Activated T-helper 2 cell treated with anti-CD3 and anti-CD28 coated beads, Interferon-gamma antibody, Interleukin-2, Interleukin-4, amounts not matched to agents 10 μg/mL and 5 μg/mL and 100 μg/mL, durations not matched to agents 14 hours and 24 hours and 36 hours (primary cell): ENCODE data around the gene LCE1A. TPM values are rescaled to one million over a fixed set of nuclear protein-coding genes. Genes with fewer than 3 reads are reported as not detected.

Experiments used
- DNase-seq: peaks from one replicate; pipeline ENCODE4 v3.0.0; 2021; ENCODE audit warnings: low spot score
- H3K27ac Mint-ChIP-seq: one replicate; pipeline ENCODE4 v1.8.0; 2021; ENCODE audit warnings: mixed read lengths
- H3K27me3 Mint-ChIP-seq: one replicate; pipeline ENCODE4 v1.8.0; 2021; ENCODE audit warnings: low read depth, mixed read lengths
- H3K36me3 Mint-ChIP-seq: one replicate; pipeline ENCODE4 v1.8.0; 2021; ENCODE audit warnings: low read depth, mixed read lengths
- H3K4me1 Mint-ChIP-seq: one replicate; pipeline ENCODE4 v1.8.0; 2021; ENCODE audit warnings: low read depth, mixed read lengths
- H3K4me3 Mint-ChIP-seq: one replicate; pipeline ENCODE4 v1.8.0; 2021; ENCODE audit warnings: low read depth, mild to moderate bottlenecking, moderate library complexity, mixed read lengths
- H3K9me3 Mint-ChIP-seq: one replicate; pipeline ENCODE4 v1.8.0; 2021; ENCODE audit warnings: mixed read lengths
- intact Hi-C: fragments of 100-400 bp; cut with micrococcal nuclease; formaldehyde crosslinking; loops from one replicate; pipeline ENCODE4 v1.15.1; 2023
- total RNA-seq: library from RNA; stranded (reverse); gene quantifications from 2 replicates; pipeline ENCODE4 v1.2.3, GENCODE V29; 2022

The LCE1A gene, protein sequence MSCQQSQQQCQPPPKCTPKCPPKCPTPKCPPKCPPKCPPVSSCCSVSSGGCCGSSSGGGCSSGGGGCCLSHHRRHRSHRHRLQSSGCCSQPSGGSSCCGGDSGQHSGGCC
- total RNA-seq: not detected in 2 replicates

- DNase-seq: no peak
- no peak within 1 kb of the TSS for H3K27ac Mint-ChIP-seq
- H3K27me3 Mint-ChIP-seq: no peaks in the 10 kb centered on the region
- H3K9me3 Mint-ChIP-seq: no peaks in the 10 kb centered on the region
- no peak within 1 kb of the TSS for H3K4me3 Mint-ChIP-seq
- intact Hi-C loops: no loop called here
- H3K36me3 Mint-ChIP-seq: no peaks in the 10 kb centered on the region
- H3K4me1 Mint-ChIP-seq: no peaks in the 10 kb centered on the region
Measured at GRCh38 chr1:152827173-152827572, at the start of gene LCE1A. LCE1A (plus strand) TSS chr1:152827473; CDS start chr1:152827473, 0 bp downstream.

- H3K4me1 Mint-ChIP-seq: no peaks in the 10 kb centered on the region
- no peaks in the 10 kb centered on the region for H3K36me3 Mint-ChIP-seq
- no peaks in the 10 kb centered on the region for H3K9me3 Mint-ChIP-seq
- intact Hi-C loops: no loop called here
- DNase-seq: no peak
- no peaks in the 10 kb centered on the region for H3K27me3 Mint-ChIP-seq
- H3K27ac Mint-ChIP-seq: no peak overlapping the region
- no peak overlapping the region for H3K4me3 Mint-ChIP-seq
Measured at GRCh38 chr1:152777510-152778137, 49.6 kb upstream of the LCE1A start.

GRCh38 chr1:152783095-152783494, 44.2 kb upstream of the LCE1A start:
- Mint-ChIP-seq H3K4me1 (no peaks in the 10 kb centered on the region), H3K4me3 (no peak overlapping the region), H3K27me3 (peaks cover 5% of the 10 kb centered on the region), H3K9me3 (no peaks in the 10 kb centered on the region), H3K36me3 (no peaks in the 10 kb centered on the region), H3K27ac (no peak overlapping the region)
- no peak for DNase-seq
- intact Hi-C loops: no loop called here

- H3K9me3 Mint-ChIP-seq: no peaks in the 10 kb centered on the region
- no peak within 1 kb of the TSS for H3K4me3 Mint-ChIP-seq
- peaks cover 5% of the 10 kb centered on the region for H3K27me3 Mint-ChIP-seq
- no peaks in the 10 kb centered on the region for H3K4me1 Mint-ChIP-seq
- no peaks in the 10 kb centered on the region for H3K36me3 Mint-ChIP-seq
- no peak within 1 kb of the TSS for H3K27ac Mint-ChIP-seq
- intact Hi-C loops: no loop called here
- DNase-seq: no peak
Measured at GRCh38 chr1:152786077-152786476, 41.2 kb upstream of the LCE1A start, which contains the start of gene LCE1E. LCE1E (plus strand) TSS chr1:152786257; CDS start chr1:152787300, 1,043 bp downstream.

GRCh38 chr1:152795686-152796085, 31.6 kb upstream of the LCE1A start:
- DNase-seq: no peak
- Mint-ChIP-seq H3K36me3 (no peaks in the 10 kb centered on the region), H3K4me3 (no peak overlapping the region), H3K9me3 (no peaks in the 10 kb centered on the region), H3K27ac (no peak overlapping the region), H3K4me1 (no peaks in the 10 kb centered on the region), H3K27me3 (peaks cover 6% of the 10 kb centered on the region)
- intact Hi-C loops: no loop called here

- H3K9me3 Mint-ChIP-seq: no peaks in the 10 kb centered on the region
- peaks cover 6% of the 10 kb centered on the region for H3K27me3 Mint-ChIP-seq
- no peak for DNase-seq
- intact Hi-C loops: no loop called here
- H3K4me1 Mint-ChIP-seq: no peaks in the 10 kb centered on the region
- H3K4me3 Mint-ChIP-seq: no peak within 1 kb of the TSS
- H3K36me3 Mint-ChIP-seq: no peaks in the 10 kb centered on the region
- no peak within 1 kb of the TSS for H3K27ac Mint-ChIP-seq
Measured at GRCh38 chr1:152796421-152796820, 30.9 kb upstream of the LCE1A start, which contains the start of gene LCE1D. LCE1D (plus strand) TSS chr1:152796721; CDS start chr1:152797795, 1,074 bp downstream.

- Mint-ChIP-seq H3K4me3 (no peak overlapping the region), H3K27ac (no peak overlapping the region), H3K9me3 (no peaks in the 10 kb centered on the region), H3K4me1 (no peaks in the 10 kb centered on the region), H3K36me3 (no peaks in the 10 kb centered on the region), H3K27me3 (peaks cover 7% of the 10 kb centered on the region)
- intact Hi-C loops: no loop called here
- DNase-seq: no peak
Measured at GRCh38 chr1:152801333-152801732, 25.9 kb upstream of the LCE1A start.

- Mint-ChIP-seq H3K27me3 (peaks cover 2% of the 10 kb centered on the region), H3K4me1 (no peaks in the 10 kb centered on the region), H3K4me3 (no peak within 1 kb of the TSS), H3K9me3 (no peaks in the 10 kb centered on the region), H3K36me3 (no peaks in the 10 kb centered on the region), H3K27ac (no peak within 1 kb of the TSS)
- DNase-seq: no peak
- intact Hi-C loops: no loop called here
Measured at GRCh38 chr1:152806576-152806975, 20.7 kb upstream of the LCE1A start, which contains the start of gene LCE1C. LCE1C (minus strand) TSS chr1:152806651; CDS start chr1:152805478, 1,173 bp downstream.

DNA sequence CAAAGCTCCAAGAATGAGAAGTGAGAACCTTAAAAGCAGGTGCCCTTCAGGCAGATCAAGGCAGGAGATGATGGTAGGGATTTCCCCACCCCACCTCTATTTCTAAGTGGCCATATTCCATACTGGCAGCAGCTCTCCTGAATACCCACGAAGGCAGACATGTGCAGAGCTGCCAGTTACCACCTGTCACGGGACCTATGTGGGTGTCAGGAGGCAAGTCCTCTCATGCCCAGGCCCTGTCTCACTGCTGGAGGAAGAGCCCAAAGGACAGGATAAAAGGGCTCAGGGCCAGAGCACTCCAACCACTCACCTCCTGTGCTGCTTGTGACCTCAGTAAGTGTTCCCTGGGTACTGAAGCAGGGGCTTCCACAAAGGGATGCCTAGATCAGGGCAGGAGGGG, 16.2 kb upstream of the LCE1A start:
- no peak overlapping the region for H3K4me3 Mint-ChIP-seq
- no peak for DNase-seq
- no peaks in the 10 kb centered on the region for H3K27me3 Mint-ChIP-seq
- H3K4me1 Mint-ChIP-seq: no peaks in the 10 kb centered on the region
- H3K36me3 Mint-ChIP-seq: no peaks in the 10 kb centered on the region
- intact Hi-C loops: no loop called here
- H3K9me3 Mint-ChIP-seq: no peaks in the 10 kb centered on the region
- no peak overlapping the region for H3K27ac Mint-ChIP-seq

DNA sequence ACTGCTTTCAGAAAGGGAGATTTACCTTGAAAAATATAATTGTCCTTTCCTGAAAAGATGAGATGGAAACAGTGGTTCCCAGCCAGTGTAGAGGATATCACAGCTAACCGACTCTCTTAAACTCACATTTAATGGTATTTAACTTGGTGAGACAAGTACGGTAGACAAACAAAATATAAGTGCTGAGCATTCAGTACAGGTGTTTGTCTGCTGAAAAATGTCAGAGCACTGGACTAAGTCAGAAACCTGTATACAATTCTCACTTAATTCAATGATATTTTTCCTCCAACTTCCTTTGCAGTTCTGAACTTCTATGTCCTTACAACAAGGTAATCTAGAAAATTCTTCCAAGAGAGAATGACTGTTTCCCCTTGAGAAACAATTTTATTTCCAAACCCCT, 15.6 kb upstream of the LCE1A start, which contains the start of gene LCE1B:
LCE1B (plus strand) TSS at position 301 of the 400 bp plus-strand sequence. CDS start 476 bp downstream, outside the sequence.
- no peak within 1 kb of the TSS for H3K27ac Mint-ChIP-seq

GRCh38 chr1:152817309-152817708, 10.0 kb upstream of the LCE1A start:
- Mint-ChIP-seq H3K27me3 (peaks cover 3% of the 10 kb centered on the region), H3K36me3 (no peaks in the 10 kb centered on the region), H3K4me3 (no peak overlapping the region), H3K4me1 (no peaks in the 10 kb centered on the region), H3K9me3 (no peaks in the 10 kb centered on the region), H3K27ac (no peak overlapping the region)
- DNase-seq: no peak
- intact Hi-C loops: no loop called here

More for the DNA sequence above, 15.6 kb upstream of the LCE1A start, which contains the start of gene LCE1B:
- intact Hi-C loops: no loop called here
- no peaks in the 10 kb centered on the region for H3K36me3 Mint-ChIP-seq
- no peak within 1 kb of the TSS for H3K4me3 Mint-ChIP-seq
- H3K27me3 Mint-ChIP-seq: no peaks in the 10 kb centered on the region
- H3K4me1 Mint-ChIP-seq: no peaks in the 10 kb centered on the region
- no peak for DNase-seq
- H3K9me3 Mint-ChIP-seq: no peaks in the 10 kb centered on the region

DNA sequence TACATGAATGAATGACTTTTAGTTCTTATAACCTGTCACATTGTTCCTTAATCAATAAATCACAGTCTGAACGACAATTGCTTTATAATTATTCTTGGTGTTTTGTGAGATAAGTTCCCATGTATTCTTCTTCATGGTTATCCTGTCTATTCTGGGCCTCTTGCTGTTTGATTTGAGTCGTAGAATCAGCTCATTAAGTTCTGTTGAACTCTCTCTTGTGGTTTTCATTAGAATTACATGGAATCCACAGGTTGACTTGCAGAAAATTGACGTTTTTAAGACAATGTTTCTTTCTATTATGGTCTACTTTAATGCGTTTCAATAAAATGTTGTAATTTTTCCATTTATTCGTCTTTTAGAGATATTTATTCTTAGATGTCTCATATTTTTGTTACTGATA, 4.0 kb upstream of the LCE1A start:
- Mint-ChIP-seq H3K4me3 (no peak overlapping the region), H3K36me3 (no peaks in the 10 kb centered on the region), H3K27me3 (peaks cover 3% of the 10 kb centered on the region), H3K27ac (no peak overlapping the region), H3K9me3 (no peaks in the 10 kb centered on the region), H3K4me1 (no peaks in the 10 kb centered on the region)
- intact Hi-C loops: no loop called here
- no peak for DNase-seq

- no peaks in the 10 kb centered on the region for H3K4me1 Mint-ChIP-seq
- intact Hi-C loops: no loop called here
- H3K27ac Mint-ChIP-seq: no peak overlapping the region
- H3K9me3 Mint-ChIP-seq: no peaks in the 10 kb centered on the region
- no peak for DNase-seq
- H3K36me3 Mint-ChIP-seq: no peaks in the 10 kb centered on the region
- H3K27me3 Mint-ChIP-seq: no peaks in the 10 kb centered on the region
- no peak overlapping the region for H3K4me3 Mint-ChIP-seq
Measured at GRCh38 chr1:152824964-152825363, 2.3 kb upstream of the LCE1A start.
